Stomach smooth muscle (tissue), 2 donors: ENCODE data around the gene HAP1.
A peak's percentile ranks its signal among the peaks of the same experiment; 100 is the strongest.
"Not testable (repeated sequence)": the region's sequence is repeated elsewhere in the genome, so short reads cannot be mapped to it uniquely, and the experiment has no call there.

Source experiments
- H3K27ac ChIP-seq: one replicate; pipeline ENCODE4 v1.7.0; 2013; ENCODE audit warnings: mild to moderate bottlenecking, low read length, inconsistent platforms
- H3K27me3 ChIP-seq, 2 donors: one replicate each; pipeline ENCODE4 v1.7.0; 2013; ENCODE audit warnings: low read length in 2 of 2; ENCODE audit not compliant: insufficient read depth in 2 of 2, control insufficient read depth in 1 of 2
- H3K36me3 ChIP-seq, 2 donors: one replicate each; pipeline ENCODE4 v1.7.0; 2013; ENCODE audit warnings: low read length in 2 of 2; ENCODE audit not compliant: control insufficient read depth in 2 of 2, insufficient read depth in 2 of 2
- H3K4me1 ChIP-seq: one replicate; pipeline ENCODE4 v1.7.0; 2013; ENCODE audit warnings: low read length; ENCODE audit not compliant: control insufficient read depth, insufficient read depth
- H3K4me3 ChIP-seq, 2 donors: one replicate each; pipeline ENCODE4 v1.7.0; 2013; ENCODE audit warnings: low read length in 2 of 2
- H3K9ac ChIP-seq, 2 donors: one replicate each; pipeline ENCODE4 v1.7.0; 2013; ENCODE audit warnings: low read length in 2 of 2, mild to moderate bottlenecking in 1 of 2
- H3K9me3 ChIP-seq, 2 donors: one replicate each; pipeline ENCODE4 v1.7.0; 2013; ENCODE audit warnings: low read length in 2 of 2; ENCODE audit not compliant: control insufficient read depth in 2 of 2
- donor health status: healthy.
- donor health status: Pancreatic carcinoma.

HAP1 gene

GRCh38 chr17:41705271-41705991, 29.0 kb downstream of the HAP1 start:
- Histone ChIP-seq H3K27me3 (no peaks in the 10 kb centered on the region), H3K4me1 (peaks cover 6% of the 10 kb centered on the region), H3K9me3 (no peaks in the 10 kb centered on the region), H3K27ac (no peak overlapping the region), H3K4me3 (no peak overlapping the region), H3K9ac (no peak overlapping the region), H3K36me3 (no peaks in the 10 kb centered on the region)

- Histone ChIP-seq H3K27me3 (no peaks in the 10 kb centered on the region), H3K36me3 (no peaks in the 10 kb centered on the region), H3K9me3 (no peaks in the 10 kb centered on the region), H3K4me3 (no peak overlapping the region), H3K4me1 (peaks cover 6% of the 10 kb centered on the region), H3K27ac (no peak overlapping the region), H3K9ac (no peak overlapping the region)
Measured at GRCh38 chr17:41702712-41703111, 31.7 kb downstream of the HAP1 start.

GRCh38 chr17:41700843-41701242, 33.6 kb downstream of the HAP1 start:
- H3K4me1 ChIP-seq, result peaks cover 22% of the 10 kb centered on the region
- H3K36me3 ChIP-seq, H3K27ac ChIP-seq, H3K4me3 ChIP-seq, H3K9me3 ChIP-seq, H3K9ac ChIP-seq, H3K27me3 ChIP-seq: not testable (repeated sequence)

GRCh38 chr17:41697122-41697962, 37.1 kb downstream of the HAP1 start:
- Histone ChIP-seq H3K27me3 (no peaks in the 10 kb centered on the region), H3K4me3 (no peak overlapping the region), H3K4me1 (peaks cover 16% of the 10 kb centered on the region), H3K9me3 (no peaks in the 10 kb centered on the region), H3K27ac (no peak overlapping the region), H3K9ac (peak overlapping the region in 1 of 2 donors; percentile 51), H3K36me3 (peaks cover 10 to 21% of the 10 kb centered on the region in 2 donors)

- peaks cover 18% of the 10 kb centered on the region for H3K4me1 ChIP-seq
- H3K27me3 ChIP-seq, result no peaks in the 10 kb centered on the region
- H3K27ac ChIP-seq, result no peak overlapping the region
- no peak overlapping the region for H3K9ac ChIP-seq
- H3K36me3 ChIP-seq, result peaks cover 22 to 31% of the 10 kb centered on the region in 2 donors
- no peak overlapping the region for H3K4me3 ChIP-seq
- no peaks in the 10 kb centered on the region for H3K9me3 ChIP-seq
Measured at GRCh38 chr17:41695954-41696757, 38.3 kb downstream of the HAP1 start.

GRCh38 chr17:41695134-41695661, 39.2 kb downstream of the HAP1 start:
- Histone ChIP-seq H3K4me3 (no peak overlapping the region), H3K36me3 (peaks cover 32 to 40% of the 10 kb centered on the region in 2 donors), H3K27me3 (no peaks in the 10 kb centered on the region), H3K27ac (peak overlapping the region; percentile 11), H3K4me1 (peaks cover 27% of the 10 kb centered on the region), H3K9me3 (no peaks in the 10 kb centered on the region), H3K9ac (no peak overlapping the region)

GRCh38 chr17:41692722-41693521, 41.5 kb downstream of the HAP1 start:
- H3K4me1 ChIP-seq, result peaks cover 34% of the 10 kb centered on the region

GRCh38 chr17:41691031-41691777, 43.2 kb downstream of the HAP1 start:
- Histone ChIP-seq H3K4me1 (peaks cover 25% of the 10 kb centered on the region), H3K36me3 (peaks cover 40 to 48% of the 10 kb centered on the region in 2 donors), H3K27me3 (no peaks in the 10 kb centered on the region), H3K9me3 (no peaks in the 10 kb centered on the region), H3K4me3 (peak overlapping the region in 1 of 2 donors; percentile 91), H3K9ac (peak overlapping the region in 1 of 2 donors; percentile 17), H3K27ac (no peak overlapping the region)

More at GRCh38 chr17:41692722-41693521, 41.5 kb downstream of the HAP1 start:
- H3K9ac ChIP-seq, result no peak overlapping the region
- peak overlapping the region; percentile 18 for H3K27ac ChIP-seq
- H3K36me3 ChIP-seq, result peaks cover 40 to 48% of the 10 kb centered on the region in 2 donors
- no peak overlapping the region for H3K4me3 ChIP-seq
- H3K27me3 ChIP-seq, result no peaks in the 10 kb centered on the region
- H3K9me3 ChIP-seq, result no peaks in the 10 kb centered on the region

GRCh38 chr17:41690497-41690896, 43.9 kb downstream of the HAP1 start:
- H3K27ac ChIP-seq, result peak overlapping the region; percentile 100
- no peaks in the 10 kb centered on the region for H3K27me3 ChIP-seq
- H3K36me3 ChIP-seq, result peaks cover 40 to 48% of the 10 kb centered on the region in 2 donors
- H3K9me3 ChIP-seq, result no peaks in the 10 kb centered on the region
- H3K4me3 ChIP-seq, result peak overlapping the region; percentile 91 to 97
- H3K9ac ChIP-seq, result peak overlapping the region in 1 of 2 donors; percentile 100
- H3K4me1 ChIP-seq, result peaks cover 21% of the 10 kb centered on the region
